Measurements from ENCODE around the gene SYT12.
"Not testable (repeated sequence)": the region's sequence is repeated elsewhere in the genome, so short reads cannot be mapped to it uniquely, and the experiment has no call there.

Gene SYT12, protein sequence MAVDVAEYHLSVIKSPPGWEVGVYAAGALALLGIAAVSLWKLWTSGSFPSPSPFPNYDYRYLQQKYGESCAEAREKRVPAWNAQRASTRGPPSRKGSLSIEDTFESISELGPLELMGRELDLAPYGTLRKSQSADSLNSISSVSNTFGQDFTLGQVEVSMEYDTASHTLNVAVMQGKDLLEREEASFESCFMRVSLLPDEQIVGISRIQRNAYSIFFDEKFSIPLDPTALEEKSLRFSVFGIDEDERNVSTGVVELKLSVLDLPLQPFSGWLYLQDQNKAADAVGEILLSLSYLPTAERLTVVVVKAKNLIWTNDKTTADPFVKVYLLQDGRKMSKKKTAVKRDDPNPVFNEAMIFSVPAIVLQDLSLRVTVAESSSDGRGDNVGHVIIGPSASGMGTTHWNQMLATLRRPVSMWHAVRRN

DNA sequence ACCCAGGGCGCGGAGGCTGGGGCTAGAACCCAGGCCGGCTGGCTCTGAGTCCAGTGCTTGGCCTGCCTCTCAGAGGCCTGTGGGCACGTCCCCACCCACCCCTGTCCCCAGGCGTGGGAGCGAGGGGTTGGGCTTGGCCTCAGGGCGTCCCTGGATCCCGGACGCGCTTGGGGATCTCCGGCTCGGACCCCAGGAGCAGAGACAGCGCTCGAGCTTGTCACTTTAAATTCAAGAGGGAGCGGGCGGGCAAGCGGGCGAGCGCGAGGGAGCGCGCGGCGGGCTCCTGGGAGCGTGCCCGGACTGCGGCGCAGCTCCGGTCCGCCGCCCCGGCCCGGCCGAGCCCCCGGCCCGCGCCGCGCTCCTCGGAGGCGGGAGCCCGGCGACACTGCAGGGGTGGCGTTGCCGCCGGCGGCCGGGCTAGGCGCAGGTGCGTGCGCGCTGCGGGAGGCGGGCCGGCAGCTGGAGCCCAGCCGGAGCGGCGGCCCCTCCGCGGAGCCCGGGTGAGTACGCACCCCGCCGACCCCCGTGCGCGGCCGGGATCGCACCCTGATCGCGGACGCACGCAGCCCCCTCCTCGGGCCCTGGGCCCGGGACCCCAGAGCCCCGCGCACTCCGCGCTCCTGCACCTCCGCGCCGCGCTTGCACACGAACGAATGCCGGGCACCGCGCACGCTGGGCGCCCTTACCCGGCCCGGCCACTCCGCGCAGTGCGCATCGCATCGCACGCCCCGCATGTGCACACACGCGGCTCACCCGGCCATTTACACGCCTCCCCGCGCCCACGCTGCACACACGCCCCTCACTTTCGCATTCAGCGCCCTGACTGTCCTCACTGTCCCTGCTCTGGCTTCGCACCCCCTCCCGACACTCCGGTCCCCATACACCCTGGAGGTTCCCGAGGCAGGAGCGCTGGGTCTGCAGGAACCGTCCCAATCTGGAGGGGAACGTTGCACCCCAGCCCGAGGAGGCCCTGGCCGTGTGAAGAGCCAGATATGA, at the start of gene SYT12:
Gene SYT12, plus strand, starts transcription at position 174 of the 996 bp plus-strand sequence. CDS start 7,011 bp downstream, outside the sequence.
- DNase-seq = no peak

- no peak for DNase-seq
These were observed 48.9 kb upstream of the SYT12 start for GRCh38 chr11:66973956-66974580.

DNA sequence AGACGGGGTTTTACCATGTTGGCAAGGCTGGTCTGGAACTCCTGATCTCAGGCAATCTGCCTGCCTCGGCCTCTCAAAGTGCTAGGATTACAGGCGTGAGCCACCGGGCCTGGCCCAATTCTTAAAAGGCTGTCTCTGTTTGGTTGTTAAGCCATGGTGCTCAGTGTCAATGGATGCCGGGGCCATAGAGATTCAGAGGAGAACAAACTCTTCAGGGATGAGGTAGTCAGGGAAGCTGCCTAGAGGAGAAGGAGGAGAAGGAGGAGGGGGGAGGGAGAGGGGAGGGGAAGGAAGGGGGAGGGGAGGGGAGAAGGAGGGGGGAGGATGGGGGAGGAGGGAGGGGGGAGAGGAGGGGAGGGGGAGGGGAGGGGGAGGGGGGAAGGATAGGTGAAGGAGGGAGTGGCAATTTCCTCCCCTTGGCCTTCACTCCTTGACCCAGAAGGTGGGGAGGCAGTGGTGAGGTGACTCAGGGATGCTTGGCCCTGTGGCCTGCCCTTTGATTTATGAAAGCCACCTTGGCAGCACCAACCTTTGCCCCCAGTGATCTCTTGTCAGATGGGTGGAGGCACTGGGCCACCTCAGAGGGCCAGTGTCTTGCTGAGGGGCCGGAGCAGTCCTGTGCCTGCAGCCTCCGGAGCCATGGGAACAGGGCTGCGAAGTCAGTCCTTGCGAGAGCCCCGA, 48.1 kb upstream of the SYT12 start, which contains the start of gene C11orf86:
Gene C11orf86, plus strand, starts transcription at position 581 of the 681 bp plus-strand sequence. Its CDS starts 59 bp downstream, at position 640.
- DNase-seq = no peak

- no peak for DNase-seq
These were observed 47.4 kb upstream of the SYT12 start for GRCh38 chr11:66975405-66976027.

GRCh38 chr11:66976028-66976467, 46.9 kb upstream of the SYT12 start:
- no peak for DNase-seq

DNA sequence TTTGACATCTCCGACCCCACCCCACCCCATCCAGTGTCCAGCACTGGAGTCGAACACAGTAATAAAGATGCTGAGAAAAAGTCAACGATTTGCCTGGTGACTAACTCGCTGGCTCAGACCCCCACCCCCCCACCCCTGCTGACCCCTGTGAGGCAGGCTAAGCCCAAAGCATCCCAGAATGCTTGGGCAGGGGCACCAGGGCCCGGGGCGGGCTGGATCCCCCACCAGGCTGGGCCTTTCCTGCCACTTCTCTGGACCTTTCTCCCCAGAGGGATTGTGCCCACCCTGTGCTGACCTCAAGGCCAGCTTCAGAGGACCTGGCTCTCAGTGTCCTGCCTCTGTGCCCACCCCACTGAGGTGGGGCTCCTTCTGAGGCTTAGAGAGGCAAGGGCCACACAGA, 46.0 kb upstream of the SYT12 start:
- DNase-seq = no peak

DNA sequence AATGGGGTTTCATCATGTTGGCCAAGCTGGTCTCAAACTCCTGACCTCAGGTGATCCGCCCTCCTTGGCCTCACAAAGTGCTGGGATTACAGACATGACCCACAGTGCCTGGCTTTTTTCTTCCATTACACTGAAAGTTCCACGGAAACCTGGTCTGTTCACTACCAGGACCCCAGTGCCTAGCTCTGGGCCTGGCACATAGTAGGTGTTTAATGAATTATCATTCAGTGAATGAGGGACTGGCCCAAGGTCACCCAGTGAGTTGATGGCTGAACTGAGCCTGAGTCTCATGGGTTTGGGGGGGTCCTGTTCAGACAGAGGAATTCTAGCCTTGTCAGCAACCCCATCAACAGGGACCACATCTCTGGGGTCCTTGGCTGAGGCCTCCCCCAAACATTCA, 44.7 kb upstream of the SYT12 start:
- DNase-seq = no peak

- DNase-seq = no peak
These were observed 44.2 kb upstream of the SYT12 start for GRCh38 chr11:66978717-66979116.

GRCh38 chr11:66979336-66979980, 43.5 kb upstream of the SYT12 start:
- no peak for DNase-seq

DNA sequence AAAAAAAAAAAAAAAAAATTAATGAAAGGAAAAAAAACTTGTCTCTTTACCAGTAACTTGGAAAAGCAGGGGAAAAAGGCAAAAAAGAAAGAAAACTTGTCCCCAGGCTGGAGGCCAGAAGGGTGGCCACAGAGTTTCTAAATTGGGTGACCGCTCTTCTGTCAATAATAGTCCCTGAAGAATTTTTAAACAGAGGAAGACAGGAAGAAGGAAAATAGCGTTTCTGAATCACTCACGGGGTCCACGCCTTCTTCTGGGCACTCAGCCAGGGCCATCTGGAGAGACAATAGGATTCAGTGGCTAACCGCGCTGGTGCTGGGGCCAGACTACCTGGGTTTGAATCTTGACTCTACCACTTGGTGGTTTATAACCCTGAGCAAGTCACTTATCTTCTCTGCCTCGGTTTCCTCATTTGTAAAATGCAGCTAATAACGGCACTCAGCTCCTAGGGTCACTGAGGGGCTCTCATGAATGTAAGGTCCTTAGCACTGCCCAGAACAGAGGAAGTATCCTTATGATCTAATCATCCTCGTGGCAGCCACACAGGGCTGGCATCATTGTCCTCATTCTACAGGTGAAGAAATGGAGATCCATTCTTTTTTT, 40.9 kb upstream of the SYT12 start:
- DNase-seq = peak in 1 of 2 donors; percentile 18

- no peak for DNase-seq
These were observed 39.5 kb upstream of the SYT12 start for GRCh38 chr11:66983275-66983924.

DNA sequence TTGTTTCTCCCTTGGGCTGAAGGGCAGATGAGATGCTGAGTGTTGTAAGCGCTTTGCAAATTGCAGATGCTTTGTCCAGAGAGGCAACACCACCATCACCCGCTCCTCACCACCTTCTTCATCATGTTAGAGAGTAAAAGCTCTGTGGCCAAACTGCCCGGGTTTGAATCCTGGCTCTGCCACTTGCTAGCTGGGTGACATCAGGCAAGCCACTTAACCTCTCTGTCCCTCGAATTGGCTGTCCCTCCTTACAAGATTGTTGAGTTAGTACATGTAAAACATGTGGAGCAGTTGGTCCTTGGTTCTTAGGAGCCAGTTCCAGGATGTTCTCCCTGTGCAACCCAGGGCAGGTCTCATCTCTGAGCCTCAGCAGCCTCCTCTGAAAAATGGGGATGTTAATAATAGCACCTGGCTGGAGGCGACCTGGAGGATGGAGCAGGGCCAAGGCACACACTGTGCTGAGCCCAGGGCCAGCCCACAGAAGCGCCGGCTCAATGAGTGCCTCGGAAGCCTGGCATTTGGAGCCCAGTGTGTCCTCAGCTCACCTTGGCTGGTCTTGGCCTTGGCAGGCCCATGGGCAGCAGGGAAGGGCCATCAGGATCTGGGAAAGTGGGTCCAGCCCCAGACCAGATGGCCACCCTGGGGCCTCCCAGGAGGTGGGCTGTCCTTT, 37.3 kb upstream of the SYT12 start:
- DNase-seq = no peak

DNA sequence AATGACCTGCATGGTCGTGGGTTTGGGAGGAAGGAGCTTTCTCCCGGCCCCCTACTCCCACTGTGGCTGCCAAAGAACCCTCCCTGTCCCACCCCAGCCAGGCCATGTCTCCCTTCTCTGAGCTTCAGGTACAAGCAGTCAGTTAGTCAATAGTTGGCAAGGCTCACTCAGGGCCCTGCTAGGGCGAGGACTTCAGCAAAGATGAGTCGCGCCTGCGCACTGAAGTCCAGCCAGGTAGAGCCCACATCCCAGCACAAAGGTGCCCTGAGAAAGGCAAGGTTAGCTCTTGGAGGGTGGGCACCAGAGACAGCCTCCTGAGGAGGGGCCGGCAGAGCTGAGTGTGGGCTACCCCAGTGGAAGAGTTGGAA, 36.8 kb upstream of the SYT12 start:
- DNase-seq = no peak

- DNase-seq = no peak
These were observed 35.7 kb upstream of the SYT12 start for GRCh38 chr11:66987158-66987620.

DNA sequence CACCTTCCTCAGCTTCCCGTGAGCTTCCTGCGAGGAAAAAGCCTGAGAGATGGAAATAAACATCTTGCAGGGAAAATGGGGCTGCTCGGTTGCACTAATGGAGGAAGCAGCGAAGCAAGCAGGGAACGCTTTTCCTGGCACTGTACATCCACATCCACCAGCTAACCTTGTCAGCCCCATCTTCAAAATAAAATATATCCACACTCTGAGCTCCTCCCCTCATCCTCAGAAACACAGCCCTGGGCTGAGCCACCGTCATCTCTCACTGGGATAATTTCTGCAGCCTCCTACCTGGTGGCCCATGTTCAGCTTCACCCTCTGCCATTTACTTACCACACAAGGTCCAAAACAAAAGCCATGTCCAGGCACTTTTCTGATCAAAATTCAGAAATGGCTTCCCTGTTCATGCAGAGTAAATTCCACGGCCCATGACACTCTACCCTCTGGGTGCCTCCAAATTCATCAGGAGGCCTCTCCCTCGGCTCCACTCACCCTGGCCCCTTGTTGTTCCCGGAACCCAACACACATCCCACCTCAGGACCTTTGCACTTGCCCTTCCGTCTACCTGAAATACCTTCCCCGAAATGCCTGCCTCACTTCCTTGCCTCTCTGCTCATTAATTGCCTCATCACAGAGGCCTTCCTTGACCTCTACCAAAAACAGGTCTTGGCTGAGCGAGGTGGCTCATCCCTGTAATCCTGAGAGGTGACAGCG, 34.9 kb upstream of the SYT12 start:
- DNase-seq = no peak

DNA sequence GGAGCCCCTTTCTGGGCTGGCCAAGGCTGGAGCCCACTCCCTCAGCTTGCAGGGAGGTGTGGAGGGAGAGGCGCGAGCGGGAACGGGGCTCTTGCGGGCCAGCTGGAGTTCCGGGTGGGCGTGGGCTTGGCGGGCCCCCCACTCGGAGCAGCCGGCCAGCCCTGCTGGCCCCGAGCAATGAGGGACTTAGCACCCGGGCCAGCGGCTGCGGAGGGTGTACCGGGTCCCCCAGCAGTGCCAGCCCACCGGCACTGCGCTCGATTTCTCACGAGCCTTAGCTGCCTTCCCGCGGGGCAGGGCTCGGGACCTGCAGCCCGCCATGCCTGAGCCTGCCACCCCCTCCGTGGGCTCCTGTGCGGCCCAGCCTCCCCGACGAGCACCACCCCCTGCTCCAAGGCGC, 34.2 kb upstream of the SYT12 start:
- DNase-seq = not testable (repeated sequence)

- not testable (repeated sequence) for DNase-seq
These were observed 33.6 kb upstream of the SYT12 start for GRCh38 chr11:66989360-66989759.

GRCh38 chr11:66992041-66992440, 30.9 kb upstream of the SYT12 start:
- no peak for DNase-seq
